GM19193 (cell line): ENCODE data around the gene USP35.

Experiments
- POLR2A ChIP-seq: IDR thresholded peaks from 4 replicates; pipeline ENCODE4 v1.6.1; 2011; ENCODE audit not compliant: insufficient read depth, insufficient read length; ENCODE audit errors: extremely low read depth

USP35 gene

DNA sequence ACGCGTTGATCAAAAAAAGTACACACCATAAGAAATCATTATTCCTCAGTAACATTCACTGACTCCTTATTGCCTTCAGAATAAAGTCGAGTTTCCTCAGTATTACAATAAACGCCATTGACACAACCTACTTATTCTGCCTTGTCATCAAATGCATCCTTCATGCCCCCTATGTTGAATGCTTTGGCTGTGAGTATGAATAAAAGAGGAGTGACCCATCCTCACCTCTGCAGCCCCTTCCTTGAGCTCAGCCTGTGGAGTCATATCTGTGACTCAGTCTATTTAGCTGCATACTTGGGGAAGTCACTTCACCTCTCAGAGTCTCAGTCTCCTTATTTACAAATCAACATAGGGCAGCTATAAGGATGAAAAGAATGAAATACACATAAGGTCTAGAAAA lies 65.1 kb downstream of the USP35 start:
- TF ChIP-seq POLR2A = no peak

DNA sequence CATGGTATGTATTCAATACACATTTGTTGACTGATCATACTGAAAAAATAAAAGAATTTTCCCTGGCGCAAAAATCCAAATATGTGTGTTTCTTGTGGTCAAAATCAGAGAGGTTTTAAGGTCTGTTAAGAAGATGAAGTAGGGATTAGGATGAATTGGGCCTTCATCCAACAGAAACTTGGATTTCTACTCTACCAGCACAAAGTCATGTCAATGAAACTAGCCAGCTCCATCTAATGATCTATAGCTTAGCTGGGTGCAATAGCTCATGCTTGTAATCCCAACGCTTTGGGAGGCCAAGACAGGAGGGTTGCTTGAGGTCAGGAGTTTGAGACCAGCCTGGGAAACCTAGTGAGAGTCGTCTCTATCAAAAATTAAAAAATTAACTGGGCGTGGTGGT lies 65.5 kb downstream of the USP35 start:
- TF ChIP-seq POLR2A = no peak

GRCh38 chr11:78255919-78256318 lies 67.2 kb downstream of the USP35 start:
- no peak for TF ChIP-seq POLR2A

- TF ChIP-seq POLR2A = no peak
These were observed 68.2 kb downstream of the USP35 start for GRCh38 chr11:78256962-78257361.

GRCh38 chr11:78257654-78258053 lies 68.9 kb downstream of the USP35 start:
- TF ChIP-seq POLR2A = no peak

DNA sequence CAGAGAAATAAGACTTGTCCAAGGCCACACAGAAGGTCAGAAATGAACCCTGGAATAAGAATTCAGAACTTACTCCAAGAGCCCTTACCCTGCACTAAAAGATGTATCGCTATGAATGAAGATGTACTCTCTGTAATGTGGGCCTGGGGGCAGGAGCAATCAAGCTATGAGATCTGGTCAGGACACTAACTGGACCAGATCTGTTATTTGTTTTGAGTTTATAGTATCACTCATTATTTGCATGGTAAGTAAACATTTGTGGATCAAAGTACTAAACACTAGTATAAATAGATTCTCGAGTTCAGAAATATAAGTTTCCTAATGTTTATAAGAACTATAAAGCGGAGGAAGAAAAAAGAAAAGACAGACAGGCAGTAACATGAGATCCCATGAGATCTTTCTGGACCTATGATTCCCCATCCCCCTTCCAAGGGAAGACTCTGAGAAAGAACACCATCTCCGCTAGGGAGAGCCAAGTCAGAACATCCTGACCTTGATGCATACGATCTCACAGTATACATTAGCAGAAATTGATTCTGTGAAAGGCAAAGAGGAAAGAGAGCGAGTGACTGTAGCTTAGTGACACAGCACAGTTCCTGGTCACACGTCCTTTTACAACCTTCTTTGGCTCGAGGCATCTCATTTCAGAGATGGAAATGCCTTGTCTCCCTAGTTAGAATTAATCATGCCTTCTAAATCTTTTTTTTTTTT lies 71.2 kb downstream of the USP35 start:
- no peak for TF ChIP-seq POLR2A

- TF ChIP-seq POLR2A = no peak
These were observed 72.6 kb downstream of the USP35 start for GRCh38 chr11:78261367-78261766.

- no peak for TF ChIP-seq POLR2A
These were observed 73.1 kb downstream of the USP35 start for GRCh38 chr11:78261828-78262227.

- no peak for TF ChIP-seq POLR2A
These were observed 73.5 kb downstream of the USP35 start for GRCh38 chr11:78262238-78262637.

- TF ChIP-seq POLR2A = no peak
These were observed 74.0 kb downstream of the USP35 start for GRCh38 chr11:78262691-78263090.
